NB4 (cell line): Measurements from ENCODE around the gene TOP1.

ENCODE experiments used
- POLR2A ChIP-seq: IDR thresholded peaks from 2 replicates; pipeline ENCODE4 v1.6.1; 2011; ENCODE audit warnings: mild to moderate bottlenecking; ENCODE audit not compliant: insufficient read length; ENCODE audit errors: extremely low read depth
- TF ChIP-seq, protein P1 (sequence below): IDR thresholded peaks from one replicate; pipeline ENCODE4 v1.5.1; 2012; ENCODE audit warnings: low read depth, low read length
- TF ChIP-seq, protein P2 (sequence below): IDR thresholded peaks from 2 replicates; pipeline ENCODE4 v1.6.1; 2011; ENCODE audit warnings: low read depth, low read length

- TF ChIP-seq, protein P1, sequence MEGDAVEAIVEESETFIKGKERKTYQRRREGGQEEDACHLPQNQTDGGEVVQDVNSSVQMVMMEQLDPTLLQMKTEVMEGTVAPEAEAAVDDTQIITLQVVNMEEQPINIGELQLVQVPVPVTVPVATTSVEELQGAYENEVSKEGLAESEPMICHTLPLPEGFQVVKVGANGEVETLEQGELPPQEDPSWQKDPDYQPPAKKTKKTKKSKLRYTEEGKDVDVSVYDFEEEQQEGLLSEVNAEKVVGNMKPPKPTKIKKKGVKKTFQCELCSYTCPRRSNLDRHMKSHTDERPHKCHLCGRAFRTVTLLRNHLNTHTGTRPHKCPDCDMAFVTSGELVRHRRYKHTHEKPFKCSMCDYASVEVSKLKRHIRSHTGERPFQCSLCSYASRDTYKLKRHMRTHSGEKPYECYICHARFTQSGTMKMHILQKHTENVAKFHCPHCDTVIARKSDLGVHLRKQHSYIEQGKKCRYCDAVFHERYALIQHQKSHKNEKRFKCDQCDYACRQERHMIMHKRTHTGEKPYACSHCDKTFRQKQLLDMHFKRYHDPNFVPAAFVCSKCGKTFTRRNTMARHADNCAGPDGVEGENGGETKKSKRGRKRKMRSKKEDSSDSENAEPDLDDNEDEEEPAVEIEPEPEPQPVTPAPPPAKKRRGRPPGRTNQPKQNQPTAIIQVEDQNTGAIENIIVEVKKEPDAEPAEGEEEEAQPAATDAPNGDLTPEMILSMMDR = no peak
- TF ChIP-seq POLR2A = no peak
- TF ChIP-seq, protein P2, sequence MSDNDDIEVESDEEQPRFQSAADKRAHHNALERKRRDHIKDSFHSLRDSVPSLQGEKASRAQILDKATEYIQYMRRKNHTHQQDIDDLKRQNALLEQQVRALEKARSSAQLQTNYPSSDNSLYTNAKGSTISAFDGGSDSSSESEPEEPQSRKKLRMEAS = no peak
Observed at GRCh38 chr20:41041693-41042092, 13.1 kb downstream of the TOP1 start.
